Large intestine (tissue), 3 donors: ENCODE data around the gene HOXC9. TPM values are rescaled to one million over a fixed set of nuclear protein-coding genes. Genes with fewer than 3 reads are reported as not detected.

ENCODE experiments used
- DNase-seq, 2 donors: peaks; one replicate each; pipeline versions ENCODE4 v3.0.0 to v3.0.0-alpha.2; 2013
- H3K27ac ChIP-seq: one replicate; pipeline ENCODE4 v1.5.1; 2013; ENCODE audit warnings: low read length
- H3K27me3 ChIP-seq: 2 replicates; pipeline ENCODE4 v1.6.1; 2013; ENCODE audit warnings: low read length; ENCODE audit not compliant: control insufficient read depth, insufficient read depth
- H3K36me3 ChIP-seq: 2 replicates; pipeline ENCODE4 v1.6.1; 2013; ENCODE audit warnings: low read length; ENCODE audit not compliant: control insufficient read depth, insufficient read depth
- H3K4me1 ChIP-seq: one replicate; pipeline ENCODE4 v1.6.1; 2013; ENCODE audit warnings: low read length; ENCODE audit not compliant: control insufficient read depth, insufficient read depth
- H3K4me3 ChIP-seq: one replicate; pipeline ENCODE4 v1.5.1; 2013; ENCODE audit warnings: low read length
- H3K9me3 ChIP-seq: one replicate; pipeline ENCODE4 v1.6.1; 2013; ENCODE audit warnings: mild to moderate bottlenecking, low read depth, low read length, moderate library complexity; ENCODE audit not compliant: control insufficient read depth
- WGBS: methylation state at CpG from one replicate; pipeline ENCODE4 v1.1.5; 2013; ENCODE audit warnings: low lambda C conversion rate; ENCODE audit not compliant: insufficient coverage; 5-methylcytosine and 5-hydroxymethylcytosine counted together
- polyA plus RNA-seq: library from polyadenylated mRNA; unstranded; fragments of 120-200 nt; gene quantifications from one replicate; pipeline ENCODE4 v1.2.1, GENCODE V29; 2013

Gene HOXC9
- polyA plus RNA-seq, 1 donor: 0.51 TPM

DNA sequence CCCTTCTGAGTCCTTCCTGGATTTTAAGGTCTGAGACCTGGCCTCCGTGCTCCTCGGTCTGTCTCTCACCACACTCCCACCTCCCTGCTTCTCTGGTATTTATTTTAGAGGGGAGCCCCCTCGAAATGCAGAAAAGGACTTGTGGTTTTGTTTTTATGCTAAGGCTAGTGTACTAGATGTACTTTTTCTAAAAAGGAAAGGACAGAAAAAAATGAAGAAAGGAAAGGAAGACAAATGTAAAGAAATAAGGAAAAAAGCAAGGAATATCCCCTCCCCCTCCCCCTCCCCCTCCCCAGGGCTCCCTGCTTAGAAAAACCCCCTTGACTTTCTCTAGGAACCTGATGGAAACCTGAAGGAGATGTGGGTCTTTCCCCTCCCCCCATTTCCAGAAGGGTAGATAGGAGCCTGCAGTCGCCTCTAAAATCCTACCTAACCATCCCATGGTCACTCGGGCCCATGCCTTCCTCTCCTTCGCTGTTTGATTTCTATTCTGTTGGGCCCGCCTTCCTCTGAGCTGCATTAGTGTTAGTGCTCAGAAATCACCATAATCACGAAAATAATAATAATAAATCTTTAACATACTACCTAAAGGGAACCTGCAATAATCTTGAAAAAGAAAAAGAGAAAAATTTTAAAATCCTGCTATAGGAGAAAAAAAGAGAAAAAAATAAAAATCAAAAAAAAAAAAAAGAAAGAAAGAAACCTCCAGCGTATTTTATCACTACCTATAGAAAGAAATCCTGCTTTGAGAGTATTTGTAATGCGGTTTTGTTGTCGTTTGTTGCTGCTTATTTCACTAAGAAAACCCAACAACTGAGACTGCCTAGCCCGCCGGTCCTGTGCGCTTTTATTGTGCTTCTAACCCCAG is 11.9 kb downstream of the HOXC9 start:
- WGBS: 63% methylated on average over 4 of the region's 14 CpGs
- Histone ChIP-seq H3K4me1 (peaks cover 48% of the 10 kb centered on the region), H3K27me3 (peaks cover 83% of the 10 kb centered on the region), H3K4me3 (no peak overlapping the region), H3K27ac (no peak overlapping the region), H3K9me3 (peaks cover 9% of the 10 kb centered on the region), H3K36me3 (no peaks in the 10 kb centered on the region)
- no peak for DNase-seq

DNA sequence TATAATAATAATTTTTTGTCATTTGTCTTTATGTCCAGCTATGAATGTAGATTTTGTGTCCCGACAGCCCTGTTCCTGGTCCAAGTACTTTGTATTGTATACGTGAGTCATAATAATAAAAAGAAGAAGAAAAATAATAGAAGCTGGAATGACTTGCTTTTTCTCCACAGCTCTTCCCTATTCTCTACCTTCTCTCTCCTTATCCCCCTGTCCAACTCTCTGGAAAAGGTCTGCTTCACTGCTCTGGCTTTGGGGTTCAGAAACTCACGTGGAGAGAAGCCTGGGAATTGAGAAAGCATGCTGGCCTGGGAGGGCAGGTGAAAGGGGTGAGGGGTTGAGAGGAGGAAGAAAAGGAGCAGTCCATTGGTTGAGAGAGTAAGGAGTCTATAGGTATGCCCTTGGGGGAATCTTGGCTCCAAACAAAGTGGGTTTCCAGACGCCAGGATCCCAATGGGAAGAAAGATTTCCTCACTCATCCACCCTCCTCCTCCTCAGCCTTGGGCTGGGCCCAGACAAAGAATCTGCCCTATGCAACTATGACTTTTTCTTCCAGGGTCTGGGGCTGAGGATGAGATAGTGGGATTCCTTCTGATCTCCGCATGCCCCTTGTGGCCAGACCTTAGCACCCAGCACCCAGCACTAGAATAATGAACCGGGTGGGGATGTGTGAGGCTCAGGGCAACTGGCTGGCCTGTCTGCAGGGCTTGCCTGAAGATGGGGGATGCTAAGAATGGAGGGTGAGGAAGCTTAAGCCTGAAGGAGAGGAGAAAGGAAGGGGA is 12.9 kb downstream of the HOXC9 start:
- H3K4me3 ChIP-seq: no peak overlapping the region
- peak overlapping the region; percentile 8 for H3K27ac ChIP-seq
- WGBS: 60% methylated on average over 1 of the region's 6 CpGs
- no peaks in the 10 kb centered on the region for H3K36me3 ChIP-seq
- peaks cover 9% of the 10 kb centered on the region for H3K9me3 ChIP-seq
- H3K27me3 ChIP-seq: peaks cover 74% of the 10 kb centered on the region
- no peak for DNase-seq
- peaks cover 39% of the 10 kb centered on the region for H3K4me1 ChIP-seq

DNA sequence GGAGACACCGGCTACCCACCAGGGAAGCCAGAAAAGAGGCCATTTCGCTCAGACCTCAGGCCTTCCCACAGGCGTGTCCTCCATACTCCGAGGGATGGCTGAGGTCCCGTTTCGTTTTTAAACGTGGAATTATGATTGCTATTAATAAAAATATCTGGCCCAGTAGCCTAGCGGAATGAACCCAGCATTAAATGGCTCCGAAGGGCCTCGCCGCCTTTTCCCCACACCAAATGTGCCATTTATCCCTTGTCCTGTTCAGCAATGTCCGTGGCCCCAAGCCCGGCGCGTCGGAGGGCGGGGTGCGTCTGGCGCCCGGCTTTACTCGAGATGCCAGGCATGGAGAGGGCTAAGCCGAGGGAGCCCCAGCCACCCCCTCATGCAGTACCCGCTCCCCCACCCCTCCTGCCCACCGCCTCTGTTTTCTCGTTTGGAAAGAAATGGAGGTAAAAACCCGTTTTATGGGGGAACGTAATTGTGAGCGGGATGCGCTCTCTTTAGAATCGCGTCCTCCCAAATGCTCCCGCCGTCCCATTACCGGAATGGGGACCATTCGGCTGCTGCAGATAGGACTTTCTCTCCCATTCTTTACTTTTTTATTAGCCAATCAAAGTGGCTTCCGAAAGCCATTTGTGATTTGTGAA is 14.5 kb downstream of the HOXC9 start:
- WGBS: no CpG with 5 or more reads among the region's 36 CpGs
- Histone ChIP-seq H3K27me3 (peaks cover 63% of the 10 kb centered on the region), H3K9me3 (peaks cover 6% of the 10 kb centered on the region), H3K4me1 (peaks cover 40% of the 10 kb centered on the region), H3K36me3 (no peaks in the 10 kb centered on the region), H3K4me3 (no peak overlapping the region), H3K27ac (peak overlapping the region; percentile 49)
- no peak for DNase-seq

DNA sequence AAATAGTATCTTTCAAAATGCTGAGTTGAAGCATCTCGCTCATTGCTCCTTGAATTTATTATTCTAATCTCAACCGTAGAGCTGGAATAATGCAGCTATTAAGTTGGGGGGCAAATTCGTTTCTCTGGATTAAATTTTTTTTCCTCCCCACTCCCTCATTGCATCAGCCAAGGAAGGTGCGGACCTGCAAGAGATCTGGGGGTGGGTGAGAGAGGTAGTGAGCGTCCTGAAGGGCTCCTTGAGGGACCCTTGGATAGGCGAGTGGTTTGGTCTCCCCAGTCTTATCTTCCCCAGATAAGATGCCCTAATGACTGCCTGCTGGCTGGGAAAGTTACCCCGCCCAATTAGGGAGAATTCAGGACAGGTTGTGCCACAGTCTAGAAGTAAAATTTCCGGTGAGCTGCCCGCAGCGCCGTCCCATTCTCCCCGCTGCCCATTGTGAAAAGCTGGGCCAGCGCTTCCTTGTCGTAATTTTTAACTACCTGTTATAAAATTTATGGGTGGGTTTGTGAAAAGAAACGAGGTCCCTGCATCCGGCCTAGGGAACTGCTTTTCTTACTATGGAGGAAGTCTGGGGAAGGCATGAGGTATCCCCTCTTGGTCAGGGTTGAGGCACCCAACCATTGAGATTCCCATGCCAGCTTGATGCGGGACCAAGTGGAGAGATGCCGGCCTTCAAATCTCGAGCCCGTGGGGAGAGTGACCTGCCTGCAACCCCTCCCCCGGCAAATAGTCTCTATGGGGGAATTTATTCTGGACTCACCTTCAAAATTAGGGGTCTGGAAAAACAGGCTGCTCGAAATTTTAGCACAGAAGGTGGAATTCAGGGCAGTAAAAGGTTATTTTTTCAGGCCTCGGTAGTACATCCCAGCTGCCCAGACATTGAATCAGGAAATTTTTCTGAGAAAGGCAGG is 15.3 kb downstream of the HOXC9 start:
- Histone ChIP-seq H3K4me1 (peaks cover 39% of the 10 kb centered on the region), H3K27ac (no peak overlapping the region), H3K36me3 (no peaks in the 10 kb centered on the region), H3K4me3 (no peak overlapping the region), H3K9me3 (peaks cover 3% of the 10 kb centered on the region), H3K27me3 (peaks cover 62% of the 10 kb centered on the region)
- no CpG with 5 or more reads among the region's 23 CpGs for WGBS
- DNase-seq: no peak

DNA sequence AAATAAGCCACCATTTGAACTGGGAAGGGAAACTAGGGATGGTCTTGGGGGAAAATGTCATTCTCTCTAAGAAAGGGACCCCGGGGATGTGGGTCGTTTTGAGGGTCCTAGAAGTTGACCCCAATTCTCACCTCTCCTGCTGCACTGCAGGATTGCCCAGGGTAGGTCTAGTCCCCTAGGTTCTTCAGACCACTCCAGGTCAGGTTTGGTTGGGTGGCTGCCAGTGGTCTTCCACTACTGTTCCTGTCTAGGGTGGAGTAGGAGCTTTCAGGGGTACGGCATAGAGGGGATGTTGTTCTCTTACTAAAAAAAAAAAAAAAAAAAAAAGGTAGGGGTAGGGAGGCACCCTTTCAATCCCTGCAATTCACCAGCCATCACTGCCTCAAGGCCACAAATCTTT is 16.1 kb downstream of the HOXC9 start:
- peak overlapping the region; percentile 95 for H3K27ac ChIP-seq
- peaks cover 32% of the 10 kb centered on the region for H3K4me1 ChIP-seq

DNA sequence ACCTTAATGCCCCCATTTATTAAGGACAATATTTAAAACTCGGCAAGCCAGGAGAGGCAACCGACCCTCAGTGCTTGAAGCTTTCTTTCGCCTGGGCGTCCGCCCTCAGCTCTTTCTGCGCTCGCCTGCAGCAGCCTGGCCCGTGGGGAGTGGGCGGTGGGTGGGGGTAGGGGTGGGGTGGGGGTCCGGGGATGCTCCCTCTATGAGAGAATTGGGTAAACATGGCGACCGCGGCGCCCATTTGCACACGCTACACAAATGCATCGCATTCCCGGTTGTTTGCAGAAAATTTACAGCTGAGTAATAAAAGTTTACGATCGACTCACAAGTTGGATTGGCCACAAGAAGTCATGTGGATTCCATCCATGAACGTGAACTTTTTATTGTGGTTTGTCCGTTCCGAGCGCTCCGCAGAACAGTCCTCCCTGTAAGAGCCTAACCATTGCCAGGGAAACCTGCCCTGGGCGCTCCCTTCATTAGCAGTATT is 16.6 kb downstream of the HOXC9 start:
- Histone ChIP-seq H3K27me3 (peaks cover 52% of the 10 kb centered on the region), H3K4me1 (peaks cover 28% of the 10 kb centered on the region), H3K4me3 (peak overlapping the region; percentile 78), H3K9me3 (peaks cover 3% of the 10 kb centered on the region), H3K27ac (peak overlapping the region; percentile 95), H3K36me3 (no peaks in the 10 kb centered on the region)
- WGBS: no CpG with 5 or more reads among the region's 25 CpGs
- DNase-seq: peak; percentile 81 to 89

More for the DNA sequence above, 16.1 kb downstream of the HOXC9 start:
- peaks cover 54% of the 10 kb centered on the region for H3K27me3 ChIP-seq
- H3K36me3 ChIP-seq: no peaks in the 10 kb centered on the region
- WGBS: no CpG with 5 or more reads among the region's 3 CpGs
- DNase-seq: no peak
- peaks cover 3% of the 10 kb centered on the region for H3K9me3 ChIP-seq
- H3K4me3 ChIP-seq: peak overlapping the region; percentile 35

DNA sequence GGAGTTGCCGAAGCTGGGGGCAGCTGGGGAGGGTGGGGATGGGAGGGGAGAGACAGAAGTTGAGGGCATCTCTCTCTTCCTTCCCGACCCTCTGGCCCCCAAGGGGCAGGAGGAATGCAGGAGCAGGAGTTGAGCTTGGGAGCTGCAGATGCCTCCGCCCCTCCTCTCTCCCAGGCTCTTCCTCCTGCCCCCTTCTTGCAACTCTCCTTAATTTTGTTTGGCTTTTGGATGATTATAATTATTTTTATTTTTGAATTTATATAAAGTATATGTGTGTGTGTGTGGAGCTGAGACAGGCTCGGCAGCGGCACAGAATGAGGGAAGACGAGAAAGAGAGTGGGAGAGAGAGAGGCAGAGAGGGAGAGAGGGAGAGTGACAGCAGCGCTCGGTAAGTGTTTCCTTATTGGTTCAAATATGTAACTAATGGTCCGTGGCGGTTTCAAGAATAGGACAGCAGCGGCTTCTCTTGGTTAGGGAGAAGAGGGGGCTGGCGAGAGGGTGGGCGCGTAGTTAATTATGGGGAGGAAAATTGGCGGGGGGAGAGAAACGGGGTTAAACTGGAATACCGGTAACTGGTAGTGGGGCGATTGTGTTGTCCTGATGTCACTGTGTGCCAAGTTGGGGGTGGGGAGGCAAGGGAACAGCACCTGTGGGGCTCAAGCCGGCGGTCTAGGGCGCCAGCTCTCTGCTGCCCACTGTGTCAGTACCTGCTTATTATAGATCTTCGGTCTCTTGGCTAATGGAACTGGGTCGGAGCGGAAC is 17.2 kb downstream of the HOXC9 start:
- Histone ChIP-seq H3K9me3 (peaks cover 3% of the 10 kb centered on the region), H3K36me3 (no peaks in the 10 kb centered on the region), H3K27ac (peak overlapping the region; percentile 95), H3K4me1 (peaks cover 27% of the 10 kb centered on the region), H3K27me3 (peaks cover 53% of the 10 kb centered on the region), H3K4me3 (peak overlapping the region; percentile 78)
- no peak for DNase-seq
- WGBS: 0% methylated on average over 3 of the region's 24 CpGs

DNA sequence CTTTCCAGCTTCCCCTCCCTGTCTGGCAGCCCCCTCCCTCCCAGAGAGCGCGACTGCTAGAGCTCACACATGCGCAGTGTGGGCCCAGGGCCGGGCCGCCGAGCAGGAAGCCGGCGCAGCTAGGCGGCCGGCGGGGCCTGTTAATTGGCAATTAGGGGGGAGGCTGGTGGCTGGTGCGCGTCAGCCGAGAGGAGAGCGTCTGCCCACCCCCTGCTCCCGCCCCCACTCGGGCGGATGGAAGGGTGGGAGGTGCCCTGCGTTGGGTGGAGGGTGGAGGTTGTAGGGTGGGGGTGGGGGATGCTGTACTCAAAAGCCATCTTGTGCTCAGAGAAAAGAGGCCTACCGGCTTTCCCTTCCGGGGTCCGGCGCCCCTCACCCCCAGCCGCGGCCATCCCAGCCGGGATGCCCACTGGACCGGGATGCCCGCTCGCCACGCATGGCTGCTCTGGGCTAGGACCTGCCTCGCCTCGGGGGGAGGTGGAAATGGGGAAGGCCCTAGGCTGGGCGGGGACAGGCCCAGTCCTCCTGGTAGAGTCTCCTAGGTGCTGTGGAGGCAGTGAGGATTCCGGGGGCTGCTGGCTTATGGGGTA is 18.0 kb downstream of the HOXC9 start:
- H3K4me3 ChIP-seq: peak overlapping the region; percentile 78
- peaks cover 30% of the 10 kb centered on the region for H3K4me1 ChIP-seq
- peak overlapping the region; percentile 95 for H3K27ac ChIP-seq
- H3K9me3 ChIP-seq: peaks cover 3% of the 10 kb centered on the region
- DNase-seq: peak; percentile 85 to 88
- WGBS: no CpG with 5 or more reads among the region's 34 CpGs
- H3K27me3 ChIP-seq: peaks cover 50% of the 10 kb centered on the region
- no peaks in the 10 kb centered on the region for H3K36me3 ChIP-seq
